ENCODE data around the gene CDH18.

The CDH18 gene

DNA sequence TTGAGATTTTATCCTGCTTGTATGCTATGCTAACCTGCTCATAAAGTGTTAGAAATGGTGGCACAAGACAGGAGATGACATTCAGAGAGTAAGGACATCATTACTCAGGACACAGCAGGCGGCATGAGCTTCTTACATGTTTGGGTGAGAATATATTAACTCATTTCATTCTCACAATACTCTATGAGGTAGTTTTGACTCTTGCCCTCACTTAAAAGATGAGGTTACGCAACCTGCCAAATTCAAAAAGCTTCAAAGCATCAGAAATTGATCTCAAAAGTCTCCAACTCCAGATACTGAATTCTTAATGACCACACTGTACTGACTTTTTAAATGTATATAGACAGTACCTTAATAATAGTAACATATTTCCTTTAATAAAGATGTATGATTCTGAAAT is 60.8 kb downstream of the CDH18 start:
- no peak for TF ChIP-seq POLR2AphosphoS5 (IDR thresholded peaks at IDR 0.05; ENCODE audit: low read depth, low read length)
- TF ChIP-seq REST (IDR thresholded peaks at IDR 0.05; ENCODE audit: insufficient read depth in 1 of 2, low read depth in 2 of 2, low read length in 2 of 2), result no peak
- TF ChIP-seq FOXP2 (optimal IDR thresholded peaks at IDR 0.05; ENCODE audit: borderline replicate concordance, extremely low read depth, extremely low read length, insufficient read depth), result no peak
- no peak for TF ChIP-seq SIN3A (IDR thresholded peaks at IDR 0.05; ENCODE audit: borderline replicate concordance, insufficient read depth, low read length)
- no peak for TF ChIP-seq TAF1 (IDR thresholded peaks at IDR 0.05; ENCODE audit: borderline replicate concordance, insufficient read depth, low read length)

GRCh38 chr5:19923742-19924141 is 64.3 kb downstream of the CDH18 start:
- TF ChIP-seq SIN3A (IDR thresholded peaks at IDR 0.05; ENCODE audit: borderline replicate concordance, insufficient read depth, low read length), result no peak
- TF ChIP-seq TAF1 (IDR thresholded peaks at IDR 0.05; ENCODE audit: borderline replicate concordance, insufficient read depth, low read length), result no peak
- no peak for TF ChIP-seq POLR2AphosphoS5 (IDR thresholded peaks at IDR 0.05; ENCODE audit: low read depth, low read length)
- TF ChIP-seq FOXP2 (optimal IDR thresholded peaks at IDR 0.05; ENCODE audit: borderline replicate concordance, extremely low read depth, extremely low read length, insufficient read depth), result no peak
- TF ChIP-seq REST (IDR thresholded peaks at IDR 0.05; ENCODE audit: insufficient read depth in 1 of 2, low read depth in 2 of 2, low read length in 2 of 2), result no peak

DNA sequence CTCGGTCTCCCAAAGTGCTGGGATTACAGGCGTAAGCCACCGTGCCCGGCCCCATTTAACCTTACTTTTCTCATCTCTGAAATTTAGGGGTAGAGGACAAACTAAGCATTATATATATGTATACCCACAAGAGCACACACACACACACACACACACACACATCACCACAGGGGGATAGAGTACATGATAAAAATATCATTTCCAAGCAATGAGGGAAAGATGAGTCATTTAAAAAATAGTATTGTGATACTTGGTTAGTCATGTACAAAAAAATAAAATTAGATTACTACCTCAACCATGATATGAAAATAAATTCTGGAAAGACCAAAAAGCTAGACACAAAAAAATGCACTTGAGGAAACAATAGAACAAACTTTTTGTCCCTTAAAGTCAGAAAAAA is 67.2 kb downstream of the CDH18 start:
- TF ChIP-seq SIN3A (IDR thresholded peaks at IDR 0.05; ENCODE audit: borderline replicate concordance, insufficient read depth, low read length), result no peak
- no peak for TF ChIP-seq TAF1 (IDR thresholded peaks at IDR 0.05; ENCODE audit: borderline replicate concordance, insufficient read depth, low read length)
- TF ChIP-seq POLR2AphosphoS5 (IDR thresholded peaks at IDR 0.05; ENCODE audit: low read depth, low read length), result no peak
- TF ChIP-seq REST (IDR thresholded peaks at IDR 0.05; ENCODE audit: insufficient read depth in 1 of 2, low read depth in 2 of 2, low read length in 2 of 2), result no peak
- no peak for TF ChIP-seq FOXP2 (optimal IDR thresholded peaks at IDR 0.05; ENCODE audit: borderline replicate concordance, extremely low read depth, extremely low read length, insufficient read depth)

DNA sequence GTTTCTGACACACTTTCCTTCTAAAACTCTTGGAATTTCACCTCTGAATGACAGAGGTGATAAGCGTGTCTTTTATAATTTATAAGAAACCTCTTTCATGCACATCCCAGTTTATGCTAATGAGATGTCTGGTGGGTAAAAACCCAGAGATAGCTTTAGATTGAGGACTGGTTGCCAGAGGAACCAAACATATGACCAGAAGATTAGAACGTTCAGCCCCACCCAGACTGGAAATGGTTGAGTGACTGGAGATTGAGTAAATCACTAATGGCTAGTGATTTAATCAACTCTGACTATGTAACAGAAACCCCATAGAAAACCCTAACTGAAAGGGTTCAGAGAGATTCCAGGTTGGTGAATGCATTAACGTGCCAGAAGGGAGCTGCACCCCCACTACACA is 69.2 kb downstream of the CDH18 start:
- no peak for TF ChIP-seq FOXP2 (optimal IDR thresholded peaks at IDR 0.05; ENCODE audit: borderline replicate concordance, extremely low read depth, extremely low read length, insufficient read depth)
- TF ChIP-seq POLR2AphosphoS5 (IDR thresholded peaks at IDR 0.05; ENCODE audit: low read depth, low read length), result no peak
- no peak for TF ChIP-seq SIN3A (IDR thresholded peaks at IDR 0.05; ENCODE audit: borderline replicate concordance, insufficient read depth, low read length)
- TF ChIP-seq REST (IDR thresholded peaks at IDR 0.05; ENCODE audit: insufficient read depth in 1 of 2, low read depth in 2 of 2, low read length in 2 of 2), result no peak
- no peak for TF ChIP-seq TAF1 (IDR thresholded peaks at IDR 0.05; ENCODE audit: borderline replicate concordance, insufficient read depth, low read length)

DNA sequence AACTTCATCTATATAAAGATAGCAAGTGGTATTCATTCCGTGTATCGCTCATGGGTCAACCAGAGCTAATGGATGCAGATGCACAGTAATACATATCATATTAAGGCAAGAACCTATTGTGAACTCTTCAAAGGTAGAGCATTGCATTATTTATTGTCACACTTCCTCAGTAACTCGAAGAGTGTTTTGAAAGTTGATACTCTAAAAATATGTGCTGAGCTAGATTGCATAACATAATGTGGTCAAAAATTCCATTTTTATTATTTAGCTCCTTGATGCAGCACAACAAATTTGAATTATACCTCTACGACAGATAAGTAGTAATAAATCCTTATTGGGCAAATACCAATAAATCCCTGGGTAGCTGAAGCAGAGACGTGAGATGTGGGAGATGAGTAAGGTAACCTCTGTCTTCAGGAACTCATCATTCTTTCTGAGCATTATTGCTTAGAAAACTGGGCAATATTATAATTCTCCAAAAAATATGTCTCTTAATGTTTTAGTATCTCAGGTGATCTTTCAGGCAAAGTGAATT is 70.3 kb downstream of the CDH18 start:
- TF ChIP-seq POLR2AphosphoS5 (IDR thresholded peaks at IDR 0.05; ENCODE audit: low read depth, low read length) (no peak), FOXP2 (optimal IDR thresholded peaks at IDR 0.05; ENCODE audit: borderline replicate concordance, extremely low read depth, extremely low read length, insufficient read depth) (no peak), REST (IDR thresholded peaks at IDR 0.05; ENCODE audit: insufficient read depth in 1 of 2, low read depth in 2 of 2, low read length in 2 of 2) (no peak)
